H1 (cell line): ENCODE measurements around the gene TBL2. TPM values are rescaled to one million over a fixed set of nuclear protein-coding genes. Genes with fewer than 3 reads are reported as not detected.
A peak's percentile ranks its signal among the peaks of the same experiment; 100 is the strongest.

Source experiments
- BACH1 ChIP-seq: IDR thresholded peaks from 2 replicates; pipeline ENCODE4 v1.6.1; 2012; ENCODE audit warnings: low read length, improper control_type of control experiment
- CBX5 ChIP-seq: fragments of 300-800, 300-1000 bp; sonication (generic); IDR thresholded peaks from 2 replicates; pipeline ENCODE4 v1.7.1; 2016; ENCODE audit warnings: antibody characterized with exemption, low read length, low read depth
- CHD1 ChIP-seq: IDR thresholded peaks from 2 replicates; pipeline ENCODE4 v1.6.1; 2012; ENCODE audit warnings: low read depth, low read length, improper control_type of control experiment
- CHD2 ChIP-seq: IDR thresholded peaks from 2 replicates; pipeline ENCODE4 v1.6.1; 2012; ENCODE audit warnings: low read length, improper control_type of control experiment
- EGR1 ChIP-seq: IDR thresholded peaks from 2 replicates; pipeline ENCODE4 v1.6.1; 2011; ENCODE audit warnings: low read depth, low read length, borderline replicate concordance
- EP300 ChIP-seq, 2 experiments: IDR thresholded peaks; 1 replicate in 1 of 2; 2 replicates in 1 of 2; pipeline ENCODE4 v1.6.1; 2011 to 2012; ENCODE audit warnings: low read depth in 2 of 2, low read length in 2 of 2, mild to moderate bottlenecking in 2 of 2, borderline replicate concordance in 1 of 2, inconsistent platforms in 1 of 2, moderate library complexity in 1 of 2
- EZH2 ChIP-seq: fragments of 200-600 bp; sonication (generic); IDR thresholded peaks from 2 replicates; pipeline ENCODE4 v1.7.1; 2012; ENCODE audit warnings: low read depth, mild to moderate bottlenecking, moderate library complexity, low read length, inconsistent platforms; ENCODE audit not compliant: severe bottlenecking
- FOSL1 ChIP-seq: IDR thresholded peaks from 2 replicates; pipeline ENCODE4 v1.6.1; 2011; ENCODE audit warnings: mild to moderate bottlenecking, low read depth, low read length, moderate library complexity; ENCODE audit not compliant: insufficient read depth
- GABPA ChIP-seq: IDR thresholded peaks from 2 replicates; pipeline ENCODE4 v1.6.1; 2011; ENCODE audit warnings: mild to moderate bottlenecking, low read length, moderate library complexity, borderline replicate concordance; ENCODE audit not compliant: insufficient read depth
- JUN ChIP-seq: IDR thresholded peaks from 2 replicates; pipeline ENCODE4 v1.6.1; 2011; ENCODE audit warnings: low read depth, mild to moderate bottlenecking, improper control_type of control experiment, low read length
- KDM4A ChIP-seq: IDR thresholded peaks from one replicate; pipeline ENCODE4 v1.7.1; 2012; ENCODE audit warnings: low read depth, mild to moderate bottlenecking, moderate library complexity, low read length, inconsistent platforms; ENCODE audit not compliant: severe bottlenecking
- NANOG ChIP-seq: IDR thresholded peaks from 2 replicates; pipeline ENCODE4 v1.6.1; 2011; ENCODE audit warnings: low read length, low read depth, mild to moderate bottlenecking, inconsistent platforms; ENCODE audit not compliant: insufficient read depth, poor library complexity, severe bottlenecking
- POLR2A ChIP-seq, 2 experiments: IDR thresholded peaks; 1 replicate in 1 of 2; 2 replicates in 1 of 2; pipeline ENCODE4 v1.6.1; 2011; ENCODE audit warnings: low read depth in 2 of 2, low read length in 2 of 2, mild to moderate bottlenecking in 2 of 2; ENCODE audit errors: control extremely low read depth in 1 of 2
- POLR2AphosphoS5 ChIP-seq: IDR thresholded peaks from 2 replicates; pipeline ENCODE4 v1.6.1; 2011; ENCODE audit warnings: low read depth, low read length
- POU5F1 ChIP-seq: IDR thresholded peaks from 2 replicates; pipeline ENCODE4 v1.6.1; 2011; ENCODE audit warnings: low read depth, mild to moderate bottlenecking, low read length, moderate library complexity
- RNF2 ChIP-seq: fragments of 200-900, 300-1000 bp; sonication (generic); IDR thresholded peaks from 2 replicates; pipeline ENCODE4 v1.7.1; 2016; ENCODE audit warnings: borderline replicate concordance, low read depth, mild to moderate bottlenecking, antibody characterized with exemption, low read length; ENCODE audit not compliant: poor library complexity, severe bottlenecking; ENCODE audit errors: missing control alignments
- RXRA ChIP-seq: IDR thresholded peaks from 2 replicates; pipeline ENCODE4 v1.6.1; 2011; ENCODE audit warnings: low read depth, mild to moderate bottlenecking, low read length, moderate library complexity; ENCODE audit not compliant: insufficient read depth
- SIRT6 ChIP-seq: IDR thresholded peaks from one replicate; pipeline ENCODE4 v1.7.1; 2012; ENCODE audit warnings: low read length, inconsistent platforms
- SP1 ChIP-seq: IDR thresholded peaks from 2 replicates; pipeline ENCODE4 v1.6.1; 2011; ENCODE audit warnings: low read depth, low read length
- SP2 ChIP-seq: IDR thresholded peaks from 2 replicates; pipeline ENCODE4 v1.6.1; 2012; ENCODE audit warnings: mild to moderate bottlenecking, low read length, inconsistent platforms
- TAF1 ChIP-seq: IDR thresholded peaks from 2 replicates; pipeline ENCODE4 v1.6.1; 2011; ENCODE audit warnings: mild to moderate bottlenecking, low read depth, low read length
- TCF12 ChIP-seq: IDR thresholded peaks from 2 replicates; pipeline ENCODE4 v1.6.1; 2011; ENCODE audit warnings: low read depth, mild to moderate bottlenecking, low read length
- TEAD4 ChIP-seq: IDR thresholded peaks from 2 replicates; pipeline ENCODE4 v1.6.1; 2012; ENCODE audit warnings: low read depth, low read length, inconsistent platforms, mixed read lengths
- polyA plus RNA-seq, 7 experiments: library from polyadenylated mRNA; depleted of rRNA in 3 of 7; stranded (reverse) in 5 of 7; unstranded in 2 of 7; fragments of >200 nt in 5 of 7; fragments of 200-250 nt in 2 of 7; gene quantifications; 1 replicate in 5 of 7; 2 replicates in 1 of 7; 4 replicates in 1 of 7; pipeline versions ENCODE4 v1.2.1 to v1.2.3, GENCODE V29; 2011 to 2013; ENCODE audit warnings: missing spikeins in 2 of 7, mixed read lengths in 2 of 7
- total RNA-seq: library from RNA; stranded (reverse); fragmentation: NEBNext Ultra II Directional; extraction: Animal tissue kit (Norgen Biotek cat#: 25700); gene quantifications from 2 replicates; pipeline ENCODE4 v1.2.1, GENCODE V29; 2021
- TF ChIP-seq, protein P1 (sequence below): IDR thresholded peaks from 2 replicates; pipeline ENCODE4 v1.6.1; 2012; ENCODE audit warnings: low read length, inconsistent platforms

Gene TBL2
- total and polyA plus RNA-seq, 2 of the 8 experiments (the other 6 are each of a cell fraction or from before 2014, with no cell fraction given) = 25.8 to 29.7 TPM

DNA sequence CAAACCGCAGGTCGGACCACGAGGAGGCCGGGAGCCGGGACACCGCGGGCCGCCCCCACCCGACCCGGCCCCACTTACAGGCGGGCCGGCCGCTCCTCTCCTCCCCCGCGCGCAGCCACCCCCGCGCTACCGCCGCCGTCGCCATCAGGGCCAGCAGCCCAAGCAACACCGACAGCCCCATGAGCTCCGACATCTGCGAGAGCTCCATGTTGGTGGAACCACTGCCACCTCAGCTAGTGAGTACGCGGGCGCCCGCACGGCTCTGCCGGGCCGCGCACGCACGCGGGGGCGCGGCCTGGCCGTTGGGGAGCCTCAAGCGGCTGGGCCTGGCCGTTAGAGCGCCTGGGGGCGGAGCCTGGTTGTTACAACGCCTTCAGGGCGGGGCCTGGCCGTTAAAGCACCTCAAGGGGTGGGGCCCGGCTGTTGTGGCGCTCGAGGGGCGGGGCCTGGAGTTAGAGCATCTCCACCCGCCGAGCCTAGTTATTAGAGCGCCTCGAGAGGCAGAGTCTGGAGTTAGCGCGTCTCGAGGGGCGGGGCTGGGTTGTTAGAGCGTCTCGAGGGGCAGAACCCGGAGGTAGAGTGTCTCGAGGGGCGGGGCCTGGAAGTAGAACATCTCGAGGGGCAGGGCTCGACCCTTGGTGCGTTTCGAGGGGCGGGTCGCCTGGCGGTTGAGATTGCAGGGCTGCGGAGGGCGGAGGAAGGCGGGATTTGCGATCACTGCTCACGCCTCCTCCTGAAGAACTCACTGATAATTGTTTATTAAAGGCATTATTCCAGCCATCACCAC, at the start of gene TBL2 (continued):
- peak; percentile 93 for TF ChIP-seq POLR2AphosphoS5
- TF ChIP-seq CHD1 = no peak
- TF ChIP-seq EP300 (IDR thresholded peaks at IDR 0.05; ENCODE audit: borderline replicate concordance in 1 of 2, low read depth in 2 of 2, low read length in 2 of 2) = no peak
- no peak for TF ChIP-seq POU5F1
- TF ChIP-seq CHD2 = no peak
- peak; percentile 91 to 97 for TF ChIP-seq POLR2A (IDR thresholded peaks at IDR 0.05; ENCODE audit: control extremely low read depth in 1 of 2, low read depth in 2 of 2, low read length in 2 of 2)
- TF ChIP-seq SP2 = no peak
- TF ChIP-seq CBX5 = no peak
- TF ChIP-seq GABPA = no peak
- TF ChIP-seq SP1 = peak; percentile 35; the same call in 1 of the 2 replicates
- TF ChIP-seq EGR1 = no peak
- TF ChIP-seq JUN = no peak
- no peak for TF ChIP-seq TCF12
- no peak for TF ChIP-seq FOSL1
- TF ChIP-seq TAF1 = peak; percentile 97
- TF ChIP-seq SIRT6 = no peak
- TF ChIP-seq EZH2 = no peak
- TF ChIP-seq RXRA = no peak
- TF ChIP-seq, protein P1, sequence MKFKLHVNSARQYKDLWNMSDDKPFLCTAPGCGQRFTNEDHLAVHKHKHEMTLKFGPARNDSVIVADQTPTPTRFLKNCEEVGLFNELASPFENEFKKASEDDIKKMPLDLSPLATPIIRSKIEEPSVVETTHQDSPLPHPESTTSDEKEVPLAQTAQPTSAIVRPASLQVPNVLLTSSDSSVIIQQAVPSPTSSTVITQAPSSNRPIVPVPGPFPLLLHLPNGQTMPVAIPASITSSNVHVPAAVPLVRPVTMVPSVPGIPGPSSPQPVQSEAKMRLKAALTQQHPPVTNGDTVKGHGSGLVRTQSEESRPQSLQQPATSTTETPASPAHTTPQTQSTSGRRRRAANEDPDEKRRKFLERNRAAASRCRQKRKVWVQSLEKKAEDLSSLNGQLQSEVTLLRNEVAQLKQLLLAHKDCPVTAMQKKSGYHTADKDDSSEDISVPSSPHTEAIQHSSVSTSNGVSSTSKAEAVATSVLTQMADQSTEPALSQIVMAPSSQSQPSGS = no peak
- TF ChIP-seq BACH1 = peak; percentile 50; the same call in 1 of the 2 replicates
- peak; percentile 5 for TF ChIP-seq NANOG
- no peak for TF ChIP-seq KDM4A
- no peak for TF ChIP-seq RNF2
- no peak for TF ChIP-seq TEAD4
